NCI-H1105 (cell line): ENCODE data around the gene ITSN1.
"Not testable (repeated sequence)": the region's sequence is repeated elsewhere in the genome, so short reads cannot be mapped to it uniquely, and the experiment has no call there.

Experiments
- DNase-seq: peaks from one replicate; lab custom pipeline; 2025; lab: John Stamatoyannopoulos, UW

The ITSN1 gene

DNA sequence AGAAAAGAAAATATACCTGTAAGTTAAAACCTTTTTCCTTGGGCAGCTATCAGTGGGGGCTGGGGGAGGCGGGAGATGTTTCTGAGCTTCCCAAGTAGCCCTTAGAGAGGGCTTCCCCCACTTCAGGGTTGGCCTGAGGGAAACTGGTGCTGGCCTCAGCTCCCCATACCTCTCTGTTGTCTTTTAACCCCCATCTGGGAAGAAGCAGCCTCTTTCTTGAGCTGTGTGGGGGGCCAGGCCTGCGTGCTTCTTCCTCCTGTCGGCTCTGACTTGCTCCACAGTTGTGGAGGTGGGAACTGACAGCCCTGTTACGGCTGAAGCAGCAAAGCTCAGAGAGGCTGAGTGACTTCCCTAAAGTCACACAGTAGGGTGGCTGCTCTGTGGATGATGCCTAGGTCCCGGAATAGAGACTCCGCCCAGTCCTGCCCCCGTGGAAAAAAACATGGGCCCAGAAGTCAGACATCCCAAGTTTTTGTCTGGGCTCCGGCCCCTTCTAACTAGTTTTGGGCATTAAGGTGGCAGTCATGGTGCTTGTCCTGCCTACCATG, 218.1 kb downstream of the ITSN1 start:
- no peak for DNase-seq

DNA sequence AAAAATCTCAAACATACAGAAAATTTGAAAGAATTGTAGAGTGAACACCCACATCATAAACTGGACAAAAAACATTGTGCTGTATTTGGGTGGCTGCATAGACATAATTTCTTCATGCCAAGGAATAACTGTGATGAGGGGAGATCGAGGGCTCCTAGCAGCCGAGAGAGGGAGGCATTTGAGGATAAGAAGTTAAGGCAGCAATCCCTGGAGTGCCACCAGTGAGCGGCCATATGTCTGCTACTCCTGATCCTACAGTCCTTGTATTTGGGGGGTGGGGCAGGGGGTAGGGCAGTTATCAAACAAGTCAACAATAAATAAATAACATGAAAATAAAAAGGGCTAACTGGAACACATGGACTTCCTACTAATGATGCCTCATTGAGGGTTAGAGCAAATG, 218.8 kb downstream of the ITSN1 start:
- DNase-seq, result no peak

DNA sequence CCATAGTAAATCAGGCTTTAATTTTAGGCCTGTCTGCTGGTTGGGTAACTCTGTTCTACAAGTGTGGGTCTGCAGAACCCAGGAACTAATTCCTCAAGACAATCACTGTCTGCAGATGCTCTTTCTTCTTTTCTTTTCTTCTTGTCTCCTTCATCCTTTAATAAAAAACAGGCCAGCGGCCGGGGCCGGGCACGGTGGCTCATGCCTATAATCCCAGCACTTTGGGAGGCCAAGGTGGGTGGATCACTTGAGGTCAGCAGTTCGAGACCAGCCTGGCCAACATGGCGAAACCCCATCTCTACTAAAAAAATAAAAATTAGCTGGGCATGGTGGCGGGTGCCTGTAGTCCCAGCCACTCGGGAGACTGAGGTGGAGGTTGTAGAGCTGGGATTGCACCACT, 220.9 kb downstream of the ITSN1 start:
- not testable (repeated sequence) for DNase-seq

DNA sequence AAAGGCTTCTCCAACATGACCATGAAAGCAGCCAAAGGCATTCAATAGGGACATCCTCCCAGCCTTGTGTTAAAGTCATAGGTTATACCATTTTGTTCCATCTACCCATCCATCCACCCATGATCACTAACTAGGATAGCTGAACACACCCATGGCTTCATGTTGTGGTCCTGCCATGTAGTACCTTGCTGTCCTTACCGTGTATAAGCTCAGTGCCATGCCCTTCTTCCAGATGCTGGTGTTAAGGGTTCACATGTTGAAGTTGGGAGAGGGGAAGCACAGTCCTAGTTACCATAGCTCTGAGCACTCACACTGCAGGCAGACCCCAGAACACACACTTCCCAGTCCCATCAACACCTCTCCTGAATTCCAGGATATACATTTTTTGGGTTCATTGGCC, 221.8 kb downstream of the ITSN1 start:
- DNase-seq, result no peak

DNA sequence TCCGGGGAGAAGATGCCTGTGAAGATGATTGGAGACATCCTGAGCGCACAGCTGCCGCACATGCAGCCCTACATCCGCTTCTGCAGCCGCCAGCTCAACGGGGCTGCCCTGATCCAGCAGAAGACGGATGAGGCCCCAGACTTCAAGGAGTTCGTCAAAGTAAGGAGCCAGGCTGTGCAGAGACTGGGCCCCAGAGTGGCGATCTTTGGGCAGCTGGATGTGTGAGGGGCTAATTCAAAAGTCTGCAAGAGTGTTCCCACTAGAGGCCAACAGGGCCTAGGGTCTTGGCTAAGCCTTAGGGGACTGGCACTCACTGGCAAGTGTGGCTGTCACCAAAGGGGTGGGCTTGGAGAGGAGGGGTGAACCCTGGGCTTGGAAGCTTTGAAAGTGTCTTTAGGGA, 222.9 kb downstream of the ITSN1 start:
- DNase-seq, result no peak

DNA sequence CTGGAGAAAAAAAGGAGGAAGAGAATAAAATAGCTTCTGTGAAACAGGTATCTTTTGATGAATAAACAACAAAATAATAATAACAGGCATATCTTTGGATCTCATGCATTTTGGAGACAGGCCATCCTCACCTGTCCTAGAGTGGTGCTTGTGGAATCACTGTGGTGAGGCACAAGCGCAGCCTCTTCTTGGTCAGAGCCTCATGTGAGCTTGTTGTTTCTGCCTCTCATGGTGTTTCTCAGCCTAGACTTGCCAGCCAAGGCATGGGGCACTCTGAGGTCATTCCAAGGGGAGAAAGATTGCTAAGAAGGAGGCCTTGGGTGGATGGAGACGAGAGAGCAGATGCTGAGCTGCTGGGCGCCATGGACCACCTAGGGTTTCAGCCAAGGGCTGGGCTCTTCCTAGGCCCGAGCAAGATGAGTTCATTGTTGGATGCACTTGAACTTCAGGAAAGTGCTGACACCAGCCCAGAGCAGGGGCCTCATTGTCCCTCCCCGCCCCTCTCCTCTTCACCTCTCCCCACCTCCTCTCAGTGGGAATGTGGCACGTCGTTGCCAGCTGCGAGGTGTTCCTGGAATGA, 223.8 kb downstream of the ITSN1 start:
- no peak for DNase-seq

DNA sequence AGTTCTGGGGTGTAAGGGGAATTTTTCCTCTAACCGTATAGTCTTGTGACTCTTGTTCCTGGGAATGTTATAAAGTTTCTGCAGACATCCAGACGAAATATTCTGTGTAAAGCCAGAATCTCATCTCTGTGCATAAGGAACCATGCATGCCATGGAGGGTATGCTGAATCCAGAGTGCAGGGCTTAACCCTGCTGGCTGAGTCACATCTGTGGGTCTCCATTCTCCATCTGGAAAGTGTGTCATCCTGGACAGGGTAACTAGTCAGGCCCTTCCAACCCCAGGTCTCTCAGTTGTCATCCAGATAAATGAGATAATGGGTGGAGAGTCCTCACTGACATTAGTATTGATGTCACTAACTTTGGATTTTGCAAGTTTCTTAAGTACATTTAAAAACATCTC, 224.5 kb downstream of the ITSN1 start:
- no peak for DNase-seq

DNA sequence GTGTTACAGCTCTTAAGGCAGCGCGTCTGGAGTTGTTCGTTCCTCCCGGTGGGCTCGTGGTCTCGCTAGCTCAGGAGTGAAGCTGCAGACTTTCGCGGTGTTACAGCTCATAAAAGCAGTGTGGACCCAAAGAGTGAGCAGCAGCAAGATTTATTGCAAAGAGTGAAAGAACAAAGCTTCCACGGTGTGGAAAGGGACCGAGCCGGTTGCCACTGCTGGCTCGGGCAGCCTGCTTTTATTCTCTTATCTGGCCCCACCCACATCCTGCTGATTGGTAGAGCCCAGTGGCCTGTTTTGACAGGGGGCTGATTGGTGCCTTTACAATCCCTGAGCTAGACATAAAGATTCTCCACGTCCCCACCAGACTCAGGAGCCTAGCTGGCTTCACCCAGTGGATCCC, 225.6 kb downstream of the ITSN1 start:
- DNase-seq, result not testable (repeated sequence)

DNA sequence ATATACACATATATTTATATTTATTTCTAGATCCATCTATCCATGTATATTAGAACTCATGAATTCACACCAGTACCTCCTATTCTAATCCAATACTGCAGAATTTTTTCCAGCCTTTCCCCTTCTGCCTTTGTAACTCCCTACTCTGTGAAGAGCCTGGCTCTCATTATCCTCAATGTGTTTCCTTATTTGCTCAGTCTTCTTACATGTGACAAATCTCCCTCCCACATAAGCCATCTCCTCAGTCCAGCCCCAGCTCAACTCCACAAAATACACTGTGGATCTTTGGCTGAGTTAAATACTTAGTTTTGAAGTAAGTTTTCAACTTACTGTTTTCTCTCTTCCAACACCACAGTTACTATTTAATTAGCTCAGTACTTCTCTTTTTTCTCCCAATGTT, 227.6 kb downstream of the ITSN1 start:
- no peak for DNase-seq

DNA sequence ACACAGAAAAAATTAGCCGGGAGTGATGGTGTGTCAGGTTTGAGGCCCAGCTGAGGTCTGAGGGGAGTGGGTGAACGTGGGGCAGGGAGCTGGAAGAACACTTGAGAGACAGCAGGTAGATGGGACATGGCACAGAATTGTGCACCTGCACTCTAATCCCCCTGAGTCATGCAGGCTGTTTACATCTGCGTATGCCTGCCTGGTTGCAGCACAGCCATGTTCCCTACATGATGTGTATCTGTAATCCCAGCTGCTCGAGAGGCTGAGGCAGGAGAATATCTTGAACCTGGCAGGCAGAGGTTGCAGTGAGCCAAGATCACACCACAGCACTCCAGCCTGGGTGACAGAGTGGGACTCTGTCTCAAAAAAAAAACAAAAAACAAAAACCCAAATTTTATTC, 228.5 kb downstream of the ITSN1 start:
- DNase-seq, result no peak

DNA sequence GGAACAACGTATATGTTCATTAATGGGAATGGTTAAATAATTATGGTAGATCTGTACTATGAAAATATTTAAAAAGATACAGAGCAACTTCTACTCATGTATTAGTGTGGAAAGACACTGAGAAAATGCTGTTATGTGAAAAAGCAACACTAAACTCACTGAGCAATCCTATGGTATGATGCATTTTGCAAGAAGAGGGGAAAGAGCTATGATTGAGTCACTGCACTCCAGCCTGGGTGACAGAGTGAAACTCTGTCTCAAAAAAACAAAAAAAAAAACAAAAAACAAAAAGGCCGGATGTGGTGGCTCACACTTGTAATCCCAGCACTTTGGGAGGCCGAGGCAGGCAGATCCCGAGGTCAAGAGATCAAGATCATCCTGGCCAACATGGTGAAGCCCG, 228.9 kb downstream of the ITSN1 start:
- DNase-seq, result no peak

DNA sequence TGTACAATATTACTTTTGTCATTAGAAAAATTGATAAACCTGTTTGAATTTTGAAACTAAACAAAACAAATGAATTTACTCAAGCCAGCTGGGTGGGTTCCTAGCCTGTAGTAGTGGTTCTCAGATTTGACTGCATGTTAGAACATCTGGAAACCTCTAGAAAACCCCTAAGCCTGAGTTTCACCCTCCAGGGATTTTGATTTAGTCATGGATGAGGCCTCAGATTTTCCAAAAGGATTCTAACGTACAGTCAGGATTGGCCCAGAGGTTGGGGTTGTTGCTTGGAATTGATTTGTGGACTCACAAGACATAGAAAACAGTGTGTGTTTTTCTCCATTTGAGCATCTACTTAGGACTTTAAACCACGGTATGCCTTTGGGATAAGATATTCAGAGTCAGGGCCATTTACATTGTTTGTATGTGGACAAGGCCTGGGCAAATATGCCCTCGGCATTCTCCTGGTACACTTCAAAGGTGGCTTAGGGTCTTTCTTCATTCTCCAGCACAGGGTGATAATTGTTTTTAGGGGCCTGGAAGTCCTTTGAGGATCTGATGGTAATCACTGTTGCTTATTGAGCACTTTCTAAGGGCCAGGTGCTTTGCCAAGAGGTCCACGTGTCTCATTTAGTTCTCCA, 230.7 kb downstream of the ITSN1 start:
- DNase-seq, result no peak

DNA sequence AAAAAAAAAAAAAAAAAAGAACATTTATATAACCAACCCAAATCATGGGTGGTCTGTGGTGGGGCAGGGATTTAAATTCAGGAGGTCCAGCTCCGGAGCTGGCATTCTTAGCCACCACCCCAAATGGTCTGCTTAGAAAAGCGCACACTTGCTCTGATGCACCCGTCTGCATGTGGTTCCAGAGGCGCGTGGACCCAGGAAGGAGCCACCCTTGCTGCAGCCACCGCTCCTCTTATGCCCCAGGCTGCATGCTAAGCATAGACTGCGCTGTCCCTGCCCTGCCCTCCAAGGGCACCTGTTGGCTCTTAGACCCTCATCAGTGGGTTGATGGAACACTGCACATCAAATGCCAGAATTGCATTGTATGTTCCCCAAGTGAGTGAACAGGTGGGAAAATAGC, 231.9 kb downstream of the ITSN1 start:
- DNase-seq, result no peak

DNA sequence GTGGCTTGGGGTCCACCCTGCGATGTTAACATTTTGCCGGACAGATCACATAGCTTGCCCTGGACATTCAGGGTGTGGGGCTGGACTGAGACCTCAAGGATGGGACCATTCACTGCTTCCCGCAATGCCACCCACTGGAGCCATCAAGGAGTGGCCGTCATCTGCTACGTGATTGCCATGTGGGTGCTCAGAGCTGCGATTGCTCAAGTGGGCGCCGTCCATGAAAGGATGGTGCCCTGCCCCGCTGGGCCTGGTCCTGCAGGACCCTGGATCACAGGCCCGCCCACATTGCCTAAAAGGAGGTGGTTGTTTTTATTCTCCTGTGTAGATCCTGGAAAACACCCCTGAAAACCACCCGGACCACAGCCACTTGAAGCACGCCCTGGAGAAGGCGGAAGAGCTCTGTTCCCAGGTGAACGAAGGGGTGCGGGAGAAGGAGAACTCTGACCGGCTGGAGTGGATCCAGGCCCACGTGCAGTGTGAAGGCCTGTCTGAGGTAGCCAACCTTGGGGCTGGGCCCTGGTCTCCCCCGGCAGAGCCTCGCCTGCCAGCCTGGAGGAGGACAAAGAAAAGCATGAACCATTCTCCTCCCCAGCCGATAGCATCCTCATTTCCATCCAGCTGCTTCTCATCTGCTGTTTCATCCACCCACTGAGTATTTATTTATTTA, 232.9 kb downstream of the ITSN1 start:
- DNase-seq, result no peak

DNA sequence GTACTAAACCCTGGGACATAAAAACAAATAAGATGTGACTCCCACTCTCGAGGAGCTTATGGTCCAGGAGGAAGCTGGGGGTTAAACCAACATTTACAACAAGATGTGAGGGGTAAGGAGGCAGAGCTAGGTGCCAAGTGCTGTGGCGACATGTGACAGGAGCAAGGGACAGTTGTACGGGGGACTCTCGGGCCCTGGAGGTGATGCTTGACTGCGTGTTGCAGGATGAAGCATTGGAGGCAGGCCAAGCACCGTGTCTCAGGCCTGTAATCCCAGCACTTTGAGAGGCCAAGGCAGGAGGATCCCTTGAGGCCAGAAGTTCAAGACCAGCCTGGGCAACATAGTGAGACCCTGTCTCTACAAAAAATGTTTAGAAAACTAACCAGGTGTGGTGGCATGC, 236.5 kb downstream of the ITSN1 start:
- DNase-seq, result no peak

DNA sequence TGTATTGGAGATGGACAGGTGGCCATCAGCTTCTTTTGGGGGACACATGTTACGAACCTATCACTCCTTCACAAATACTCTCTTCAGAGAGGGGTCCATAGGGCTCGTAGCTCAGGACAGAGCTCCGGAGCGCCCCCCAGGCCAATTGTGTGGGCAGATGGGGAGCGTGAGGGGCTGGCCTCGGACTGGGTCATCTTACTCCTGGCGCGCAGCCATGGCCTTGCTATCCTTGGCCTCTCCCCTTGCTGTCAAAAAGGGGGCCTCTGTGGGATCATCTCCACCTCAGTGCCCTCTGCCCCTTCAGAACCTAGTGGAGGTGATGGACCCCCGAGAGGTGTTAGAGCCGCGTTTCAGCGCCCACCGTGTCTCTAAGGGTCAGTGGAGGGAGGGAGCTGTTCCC, 238.3 kb downstream of the ITSN1 start:
- no peak for DNase-seq

DNA sequence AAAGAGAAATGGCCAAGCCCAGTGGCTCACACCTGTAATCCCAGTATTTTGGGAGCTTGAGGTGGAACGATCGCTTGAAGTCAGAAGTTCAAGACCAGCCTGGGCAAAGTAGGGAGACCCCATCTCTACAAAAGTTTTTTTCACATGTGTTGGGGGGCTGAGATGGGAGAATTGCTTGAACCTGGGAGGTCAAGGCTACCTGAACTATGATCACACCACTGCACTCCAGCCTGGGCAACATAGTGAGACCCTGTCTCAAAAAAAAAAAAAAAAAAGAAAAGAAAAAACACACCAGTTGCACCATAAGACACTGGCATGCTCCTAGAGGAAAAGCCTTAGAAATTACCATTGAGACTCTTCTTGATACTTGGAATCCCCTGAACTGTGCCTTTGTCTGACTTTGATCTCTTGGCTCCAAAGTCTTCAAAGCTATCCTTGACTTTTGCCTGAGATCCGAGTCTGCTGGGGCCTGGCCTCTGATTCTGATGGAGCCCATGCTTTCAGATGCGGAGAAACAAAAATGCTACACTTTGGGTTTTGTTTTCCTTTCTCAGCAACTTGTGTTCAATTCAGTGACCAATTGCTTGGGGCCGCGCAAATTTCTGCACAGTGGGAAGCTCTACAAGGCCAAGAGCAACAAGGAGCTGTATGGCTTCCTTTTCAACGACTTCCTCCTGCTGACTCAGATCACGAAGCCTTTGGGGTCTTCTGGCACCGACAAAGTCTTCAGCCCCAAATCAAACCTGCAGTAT, 239.6 kb downstream of the ITSN1 start:
- no peak for DNase-seq

DNA sequence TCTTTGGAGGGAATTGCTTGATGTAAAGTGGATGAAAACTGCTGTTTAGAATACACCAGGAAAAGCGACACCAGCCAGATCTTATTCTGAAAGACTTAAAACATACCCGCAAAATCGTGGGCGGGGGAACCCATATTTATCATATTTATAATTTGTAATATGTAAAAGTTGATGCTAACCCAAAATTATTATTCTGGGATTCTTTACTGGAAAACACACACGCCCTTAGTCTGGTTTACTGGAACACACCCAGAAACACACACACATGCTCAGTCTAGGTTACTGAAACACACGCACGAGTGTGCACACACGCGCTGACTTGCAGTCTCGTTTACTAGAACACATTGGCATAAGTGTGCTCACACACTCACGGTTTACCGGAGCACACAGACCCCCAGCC, 240.8 kb downstream of the ITSN1 start:
- no peak for DNase-seq

DNA sequence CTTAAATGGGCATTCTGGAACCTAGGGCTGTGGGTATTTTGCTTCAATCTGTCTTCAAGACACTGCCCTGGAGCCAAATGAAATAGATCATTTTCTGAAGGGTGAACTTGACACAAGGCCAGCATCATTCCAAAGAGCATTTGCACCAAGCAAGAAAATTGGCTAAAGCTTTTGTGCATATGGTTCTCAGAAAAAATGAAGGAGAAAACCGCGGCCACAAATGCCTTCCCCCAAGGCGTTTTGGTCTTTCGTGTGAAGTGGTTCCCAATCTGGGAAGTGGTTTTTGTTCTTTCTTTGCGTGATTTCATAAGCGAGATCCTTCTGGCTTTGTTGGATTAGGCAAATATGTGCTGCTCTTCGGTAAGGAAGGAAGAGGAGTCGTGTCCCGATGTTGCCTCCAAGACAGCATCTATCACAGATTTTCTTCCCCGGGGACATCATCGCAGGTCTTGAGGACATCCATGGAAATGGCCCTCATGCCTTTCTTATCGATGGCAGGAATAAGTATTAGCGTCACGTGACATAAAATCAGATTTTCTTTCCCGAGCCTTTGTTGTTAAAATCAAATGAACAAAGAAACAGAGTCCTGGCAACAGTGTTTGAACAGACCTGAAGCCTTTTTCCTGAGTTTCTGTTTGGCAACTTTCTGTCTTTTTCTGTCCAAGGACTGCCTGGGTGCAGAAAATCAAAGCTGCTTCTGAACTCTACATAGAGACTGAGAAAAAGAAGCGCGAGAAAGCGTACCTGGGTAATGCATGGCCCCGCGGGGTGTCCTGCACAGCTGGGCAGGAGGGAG, 242.3 kb downstream of the ITSN1 start:
- no peak for DNase-seq

DNA sequence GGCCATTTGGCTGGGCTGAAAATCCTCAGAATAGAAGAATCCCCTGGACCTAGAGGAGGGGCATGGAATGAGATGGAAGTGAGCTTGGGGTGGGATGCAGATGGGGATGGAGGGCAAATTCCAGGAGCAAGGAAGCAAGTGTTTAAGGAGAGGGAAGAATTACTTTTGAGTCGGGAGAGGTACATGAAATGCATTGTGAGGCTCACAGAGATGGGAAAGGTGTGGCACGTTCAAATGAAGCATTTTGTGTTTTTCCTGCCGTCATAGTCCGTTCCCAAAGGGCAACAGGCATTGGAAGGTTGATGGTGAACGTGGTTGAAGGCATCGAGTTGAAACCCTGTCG, 242.8 kb downstream of the ITSN1 start:
- DNase-seq, result no peak

DNA sequence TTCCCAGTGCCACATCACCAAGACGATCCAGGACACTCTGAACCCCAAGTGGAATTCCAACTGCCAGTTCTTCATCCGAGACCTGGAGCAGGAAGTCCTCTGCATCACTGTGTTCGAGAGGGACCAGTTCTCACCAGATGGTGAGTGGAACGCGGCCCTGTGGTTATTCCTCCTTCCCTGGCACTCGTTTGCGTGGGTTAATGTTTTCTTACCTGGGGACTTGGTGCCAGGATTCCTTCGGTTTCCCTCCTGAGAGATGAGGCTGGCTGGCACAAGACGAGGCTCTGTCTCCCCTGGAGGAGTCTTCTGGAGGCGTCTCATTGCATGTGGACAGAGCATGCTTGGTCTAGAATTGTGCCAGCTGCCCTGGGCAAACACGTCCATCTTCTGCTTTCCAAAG, 244.0 kb downstream of the ITSN1 start:
- DNase-seq, result no peak

DNA sequence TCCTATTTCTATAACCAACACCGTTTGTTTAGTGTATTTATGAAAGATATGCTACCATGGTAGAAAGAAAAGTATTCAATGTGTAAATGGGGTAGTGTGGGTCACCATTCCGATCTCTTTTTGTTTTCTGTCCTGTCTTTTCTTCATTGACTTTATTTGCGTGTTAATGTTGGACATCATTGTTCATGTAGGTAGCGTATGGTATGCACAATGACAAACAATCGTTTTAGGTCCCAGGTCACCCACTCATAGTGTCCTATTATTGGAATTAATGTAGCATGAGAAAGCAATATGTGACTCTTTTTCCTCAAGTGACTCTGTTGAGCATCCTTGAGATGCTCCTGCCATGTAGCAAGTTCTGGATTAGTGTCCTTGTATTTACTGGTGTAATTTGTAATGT, 247.9 kb downstream of the ITSN1 start:
- no peak for DNase-seq
